Measurements from ENCODE around the gene SNX3. TPM values are rescaled to one million over a fixed set of nuclear protein-coding genes. Genes with fewer than 3 reads are reported as not detected.

Gene SNX3
- total RNA-seq: 148 and 198 TPM in 2 replicates

GRCh38 chr6:108260809-108261569, at the start of gene SNX3:
Gene SNX3, minus strand, starts transcription at chr6:108261040. Its CDS starts 119 bp downstream, at chr6:108260921.

GRCh38 chr6:108294727-108295625, 34.1 kb upstream of the SNX3 start, which contains the start of gene AFG1L:
Gene AFG1L, plus strand, starts transcription at chr6:108295054. Its CDS starts 26 bp downstream, at chr6:108295080.

GRCh38 chr6:108165714-108166663, 94.9 kb downstream of the SNX3 start, which contains the start of gene NR2E1:
Gene NR2E1, plus strand, starts transcription at chr6:108166022. Its CDS starts 744 bp downstream, at chr6:108166766.

Other genes starting within 250 kb of the SNX3 start
- gene OSTM1, start 186.3 kb downstream of the SNX3 start, total RNA-seq: 32.7 and 41.2 TPM in 2 replicates
- not detected in 2 replicates for gene NR2E1, start 95.0 kb downstream of the SNX3 start, total RNA-seq
- gene AFG1L, start 34.0 kb upstream of the SNX3 start, total RNA-seq: 3.3 and 5.1 TPM in 2 replicates